ENCODE measurements around the gene SIL1.

DNA sequence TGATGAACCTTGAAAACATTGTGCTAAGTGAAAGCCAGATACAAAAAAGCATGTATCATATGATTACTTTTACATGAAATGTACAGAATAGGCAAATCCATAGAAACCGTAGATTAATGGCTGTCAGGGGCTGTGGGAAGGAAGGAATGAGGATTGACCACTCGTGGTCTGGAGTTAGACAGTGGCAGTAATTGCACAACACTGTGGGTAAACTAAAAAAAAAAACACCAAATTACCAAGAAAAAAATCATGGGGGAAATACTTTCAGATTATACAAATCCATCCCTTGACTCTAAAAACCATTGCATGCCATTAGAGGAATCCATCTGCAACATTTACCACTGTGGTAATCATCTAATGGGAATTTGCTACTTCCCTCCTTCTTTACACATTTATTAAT is 140.0 kb downstream of the SIL1 start:
- TF ChIP-seq CTCF (IDR thresholded peaks at IDR 0.05) (no peak), POLR2A (IDR thresholded peaks at IDR 0.05; ENCODE audit: low read depth) (no peak), POLR2AphosphoS5 (IDR thresholded peaks at IDR 0.05) (no peak), EP300 (IDR thresholded peaks at IDR 0.05) (no peak)

Measured in esophagus muscularis mucosa (tissue), 4 donors.